AG04450 (cell line): Measurements from ENCODE around the gene SUN1. TPM values are rescaled to one million over a fixed set of nuclear protein-coding genes. Genes with fewer than 3 reads are reported as not detected.

Source experiments
- CTCF ChIA-PET: fragments of 300-600, 350-600 bp; formaldehyde crosslinking; extraction: SDS; loops from one replicate; lab custom pipeline; 2022; ENCODE audit warnings: antibody characterized with exemption, inconsistent platforms; lab: Charles Lee
- POLR2A ChIA-PET: fragments of 350-600 bp; formaldehyde crosslinking; extraction: SDS; loops from one replicate; lab custom pipeline; 2021; ENCODE audit warnings: antibody characterized with exemption, inconsistent platforms; lab: Yijun Ruan, JAX
- DNase-seq: peaks from one replicate; pipeline ENCODE4 v3.0.0-alpha.2; 2011; ENCODE audit warnings: low read depth, low spot score
- H3K27ac ChIP-seq: one replicate; pipeline ENCODE4 v1.5.1; 2012; ENCODE audit warnings: low read depth, low read length, control low read depth
- H3K27me3 ChIP-seq: one replicate; pipeline ENCODE4 v1.6.0; 2012; ENCODE audit warnings: low read length; ENCODE audit not compliant: control insufficient read depth, insufficient read depth
- H3K4me3 ChIP-seq: 2 replicates; pipeline ENCODE4 v1.5.1; 2011; ENCODE audit warnings: mild to moderate bottlenecking, low read depth, low read length, control low read depth
- H3K9me3 ChIP-seq: 2 replicates; pipeline ENCODE4 v1.5.1; 2012; ENCODE audit warnings: low read length; ENCODE audit not compliant: control insufficient read depth, insufficient read depth
- polyA plus RNA-seq: library from polyadenylated mRNA; depleted of rRNA; stranded (reverse); fragments of >200 nt; gene quantifications from 2 replicates; pipeline ENCODE4 v1.2.3, GENCODE V29; 2011
- TF ChIP-seq, protein P1 (sequence below): IDR thresholded peaks from 2 replicates; pipeline ENCODE4 v1.5.1; 2011; ENCODE audit warnings: low read depth, low read length, control low read depth, inconsistent platforms

Gene SUN1
- polyA plus RNA-seq, 1 experiment: 140 TPM

- Histone ChIP-seq H3K9me3 (peaks cover 5% of the 10 kb centered on the region; the same call in 1 of the 2 replicates), H3K27me3 (peaks cover 4% of the 10 kb centered on the region), H3K27ac (no peak overlapping the region), H3K4me3 (no peak overlapping the region)
- ChIA-PET CTCF (no interaction called here), POLR2A (interaction anchor here (0.6 to 0.8 kb wide), 2 partner anchors 186 to 555 kb away, joined by 3 to 4 read pairs; partner anchors contain the start of gene MICALL2)
- TF ChIP-seq, protein P1, sequence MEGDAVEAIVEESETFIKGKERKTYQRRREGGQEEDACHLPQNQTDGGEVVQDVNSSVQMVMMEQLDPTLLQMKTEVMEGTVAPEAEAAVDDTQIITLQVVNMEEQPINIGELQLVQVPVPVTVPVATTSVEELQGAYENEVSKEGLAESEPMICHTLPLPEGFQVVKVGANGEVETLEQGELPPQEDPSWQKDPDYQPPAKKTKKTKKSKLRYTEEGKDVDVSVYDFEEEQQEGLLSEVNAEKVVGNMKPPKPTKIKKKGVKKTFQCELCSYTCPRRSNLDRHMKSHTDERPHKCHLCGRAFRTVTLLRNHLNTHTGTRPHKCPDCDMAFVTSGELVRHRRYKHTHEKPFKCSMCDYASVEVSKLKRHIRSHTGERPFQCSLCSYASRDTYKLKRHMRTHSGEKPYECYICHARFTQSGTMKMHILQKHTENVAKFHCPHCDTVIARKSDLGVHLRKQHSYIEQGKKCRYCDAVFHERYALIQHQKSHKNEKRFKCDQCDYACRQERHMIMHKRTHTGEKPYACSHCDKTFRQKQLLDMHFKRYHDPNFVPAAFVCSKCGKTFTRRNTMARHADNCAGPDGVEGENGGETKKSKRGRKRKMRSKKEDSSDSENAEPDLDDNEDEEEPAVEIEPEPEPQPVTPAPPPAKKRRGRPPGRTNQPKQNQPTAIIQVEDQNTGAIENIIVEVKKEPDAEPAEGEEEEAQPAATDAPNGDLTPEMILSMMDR: no peak
- no peak for DNase-seq
Observed at GRCh38 chr7:904847-905246, 72.6 kb downstream of the SUN1 start.

DNA sequence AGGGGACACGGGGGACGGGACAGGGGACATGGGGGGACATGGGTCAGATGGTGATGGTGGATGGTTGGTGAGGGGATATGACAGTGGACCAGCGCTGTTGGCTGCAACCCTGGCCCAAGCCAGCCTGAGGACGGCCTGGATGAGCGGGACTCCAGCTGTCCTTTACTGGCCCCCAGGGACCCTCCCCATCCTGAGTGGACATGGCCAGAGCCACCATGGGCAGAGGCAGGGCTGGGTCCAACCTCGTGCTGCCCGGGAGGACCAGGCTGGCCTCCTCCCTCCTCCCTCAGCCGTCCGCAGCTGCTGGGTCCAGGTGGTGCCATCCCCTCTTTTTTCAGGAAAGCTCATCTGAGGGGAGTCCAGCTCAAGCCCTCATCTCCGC, 74.5 kb downstream of the SUN1 start:
- no peak for DNase-seq

DNA sequence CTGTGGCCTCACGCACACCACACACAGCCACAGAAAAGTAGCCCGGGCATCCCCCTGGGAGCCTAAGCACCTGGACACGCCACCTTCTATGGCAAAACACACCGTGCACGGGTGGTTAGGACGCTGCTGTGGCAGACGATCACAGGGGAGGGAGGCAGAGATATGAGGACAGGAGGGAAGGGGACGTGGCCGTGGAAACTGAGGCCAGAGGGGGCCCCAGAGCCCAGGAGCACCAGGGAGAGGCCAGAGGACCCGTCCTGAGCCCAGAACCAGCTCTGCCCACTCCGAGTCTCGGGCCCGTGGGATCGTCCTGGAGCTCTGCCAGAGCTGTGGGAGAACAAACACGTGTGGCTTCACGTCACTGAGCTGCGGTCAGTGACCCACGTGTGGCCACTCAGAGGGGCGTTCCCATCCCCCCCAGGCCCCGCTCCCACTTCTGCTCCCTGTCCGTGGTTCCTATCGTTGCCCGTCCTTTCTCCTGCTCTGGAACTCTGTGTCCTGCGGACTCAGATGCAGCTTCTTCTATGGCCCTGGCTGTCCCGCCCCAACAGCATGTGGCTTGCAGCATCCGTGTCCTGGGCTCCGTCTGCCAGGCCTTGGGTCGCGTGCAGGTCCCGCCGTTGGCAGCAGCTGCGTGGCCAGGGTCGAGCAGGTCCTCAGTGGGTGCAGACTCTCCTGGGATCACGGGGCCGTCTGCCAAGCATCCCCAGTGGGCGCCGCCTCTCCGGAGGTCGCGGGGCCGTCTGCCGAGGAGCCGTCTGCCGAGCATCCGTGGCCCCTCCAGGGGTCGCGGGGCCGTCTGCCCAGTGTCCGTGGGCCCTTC, 75.1 kb downstream of the SUN1 start:
- ChIA-PET CTCF (interaction anchor here (1.4 kb wide), 1 partner anchor 66 kb away, joined by 5 read pairs; no protein-coding TSS in a partner anchor), POLR2A (no interaction called here)
- DNase-seq: no peak
- H3K9me3 ChIP-seq: peaks cover 9% of the 10 kb centered on the region; the same call in 1 of the 2 replicates
- H3K4me3 ChIP-seq: no peak overlapping the region
- peaks cover 4% of the 10 kb centered on the region for H3K27me3 ChIP-seq
- TF ChIP-seq, protein P1: no peak
- no peak overlapping the region for H3K27ac ChIP-seq

More for the DNA sequence above, 74.5 kb downstream of the SUN1 start:
- H3K27ac ChIP-seq: no peak overlapping the region
- no peak overlapping the region for H3K4me3 ChIP-seq
- peaks cover 5% of the 10 kb centered on the region; the same call in 1 of the 2 replicates for H3K9me3 ChIP-seq
- TF ChIP-seq, protein P1: no peak
- CTCF ChIA-PET: no interaction called here
- POLR2A ChIA-PET: no interaction called here
- peaks cover 4% of the 10 kb centered on the region for H3K27me3 ChIP-seq

DNA sequence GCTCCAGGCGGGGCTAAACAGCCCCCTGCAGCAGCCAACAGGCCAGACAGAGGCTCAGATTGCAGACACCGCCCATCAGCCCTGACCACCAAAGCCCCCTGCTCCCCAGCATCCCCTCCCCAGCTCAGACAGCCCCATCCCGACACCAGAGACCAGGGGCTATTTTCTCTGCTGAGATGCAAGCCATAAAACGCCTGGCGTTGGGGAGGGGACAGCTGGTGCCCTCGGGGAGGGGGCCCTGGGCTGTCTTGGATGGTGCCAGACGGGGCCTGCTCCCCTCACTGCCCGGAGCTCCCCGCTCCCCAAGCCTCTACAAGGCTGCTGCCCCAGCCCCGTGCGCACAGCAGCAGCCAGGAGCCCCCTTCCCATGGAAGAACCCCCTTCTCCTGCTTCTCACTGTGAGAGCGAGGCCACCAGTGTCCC, 75.9 kb downstream of the SUN1 start:
- ChIA-PET POLR2A (interaction anchor here (1.3 kb wide), 1 partner anchor 49 kb away, joined by 4 read pairs; no protein-coding TSS in a partner anchor), CTCF (interaction anchor here (1.4 kb wide), 1 partner anchor 65 kb away, joined by 5 read pairs; no protein-coding TSS in a partner anchor)
- Histone ChIP-seq H3K27me3 (peaks cover 4% of the 10 kb centered on the region), H3K4me3 (no peak overlapping the region), H3K9me3 (peaks cover 10% of the 10 kb centered on the region; the same call in 1 of the 2 replicates), H3K27ac (no peak overlapping the region)
- no peak for DNase-seq
- TF ChIP-seq, protein P1: no peak
